Memory B cell (primary cell): ENCODE data around the gene PDCD2L.
"Not testable (repeated sequence)": the region's sequence is repeated elsewhere in the genome, so short reads cannot be mapped to it uniquely, and the experiment has no call there.

Source experiments
- ATAC-seq: fragments of 150-1000 bp; cut with Tn5 transposase; 2 replicates; pipeline ENCODE4 v1.10.0; 2021; ENCODE audit warnings: low read depth, mild to moderate bottlenecking, moderate library complexity
- DNase-seq, 2 donors: peaks; one replicate each; pipeline ENCODE4 v3.0.0; 2022; ENCODE audit warnings: low spot score in 2 of 2
- H3K27ac Mint-ChIP-seq: one replicate; pipeline ENCODE4 v1.8.0; 2022; ENCODE audit warnings: mild to moderate bottlenecking, moderate library complexity, mixed read lengths
- H3K27me3 Mint-ChIP-seq: one replicate; pipeline ENCODE4 v1.8.0; 2022; ENCODE audit warnings: mixed read lengths
- H3K36me3 Mint-ChIP-seq: one replicate; pipeline ENCODE4 v1.8.0; 2022; ENCODE audit warnings: mild to moderate bottlenecking, mixed read lengths
- H3K4me1 Mint-ChIP-seq: one replicate; pipeline ENCODE4 v1.8.0; 2022; ENCODE audit warnings: mixed read lengths
- H3K4me3 Mint-ChIP-seq: one replicate; pipeline ENCODE4 v1.8.0; 2022; ENCODE audit warnings: mild to moderate bottlenecking, moderate library complexity, mixed read lengths
- H3K9me3 Mint-ChIP-seq: one replicate; pipeline ENCODE4 v1.8.0; 2022; ENCODE audit warnings: mixed read lengths

PDCD2L gene

DNA sequence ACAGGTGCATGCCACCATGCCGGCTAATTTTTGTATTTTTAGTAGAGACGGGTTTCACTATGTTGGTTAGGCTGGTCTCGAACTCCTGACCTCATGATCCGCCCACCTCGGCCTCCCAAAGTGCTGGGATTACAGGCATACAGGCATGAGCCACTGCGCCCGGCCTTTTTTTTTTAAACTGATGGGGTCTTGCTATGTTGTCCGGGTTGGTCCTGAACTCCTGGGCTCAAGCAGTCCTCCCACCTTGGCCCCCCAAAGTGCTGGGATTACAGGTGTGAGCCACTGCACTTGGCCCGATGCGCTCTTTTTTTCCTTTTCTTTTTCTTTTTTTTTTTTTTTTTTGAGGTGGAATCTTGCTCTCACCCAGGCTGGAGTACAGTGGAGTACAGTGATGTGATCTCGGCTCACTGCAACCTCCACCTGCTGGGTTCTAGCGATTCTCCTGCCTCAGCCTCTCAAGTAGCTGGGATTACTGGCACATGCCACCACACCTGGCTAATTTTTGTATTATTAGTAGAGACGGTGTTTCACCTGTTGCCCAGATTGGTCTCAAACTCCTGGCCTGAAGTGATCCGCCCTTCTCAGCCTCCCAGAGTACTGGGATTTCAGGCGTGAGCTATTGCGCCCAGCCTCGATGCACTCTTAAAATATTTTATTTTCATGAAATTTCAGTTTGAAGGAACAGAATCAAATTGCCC is 51.7 kb downstream of the PDCD2L start:
- H3K27ac Mint-ChIP-seq, H3K27me3 Mint-ChIP-seq, DNase-seq, H3K9me3 Mint-ChIP-seq, H3K4me1 Mint-ChIP-seq, ATAC-seq, H3K4me3 Mint-ChIP-seq: not testable (repeated sequence)
- H3K36me3 Mint-ChIP-seq = peaks cover 42% of the 10 kb centered on the region

GRCh38 chr19:34457446-34457845 is 53.2 kb downstream of the PDCD2L start:
- Mint-ChIP-seq H3K9me3 (no peaks in the 10 kb centered on the region), H3K27ac (no peak overlapping the region), H3K27me3 (no peaks in the 10 kb centered on the region), H3K36me3 (peaks cover 52% of the 10 kb centered on the region), H3K4me3 (no peak overlapping the region), H3K4me1 (peaks cover 4% of the 10 kb centered on the region)
- DNase-seq = no peak
- ATAC-seq = no peak

GRCh38 chr19:34458677-34459076 is 54.5 kb downstream of the PDCD2L start:
- no peak for ATAC-seq
- Mint-ChIP-seq H3K4me3 (no peak overlapping the region), H3K27me3 (no peaks in the 10 kb centered on the region), H3K36me3 (peaks cover 51% of the 10 kb centered on the region), H3K9me3 (no peaks in the 10 kb centered on the region), H3K27ac (no peak overlapping the region), H3K4me1 (peaks cover 4% of the 10 kb centered on the region)
- no peak for DNase-seq

GRCh38 chr19:34459614-34460013 is 55.4 kb downstream of the PDCD2L start:
- no peak overlapping the region for H3K4me3 Mint-ChIP-seq
- H3K27me3 Mint-ChIP-seq = no peaks in the 10 kb centered on the region
- H3K27ac Mint-ChIP-seq = peak overlapping the region; percentile 32
- no peak for ATAC-seq
- H3K4me1 Mint-ChIP-seq = peaks cover 4% of the 10 kb centered on the region
- H3K36me3 Mint-ChIP-seq = peaks cover 50% of the 10 kb centered on the region
- no peak for DNase-seq
- no peaks in the 10 kb centered on the region for H3K9me3 Mint-ChIP-seq

GRCh38 chr19:34461375-34462100 is 57.3 kb downstream of the PDCD2L start:
- no peak for ATAC-seq
- Mint-ChIP-seq H3K4me3 (no peak overlapping the region), H3K4me1 (peaks cover 4% of the 10 kb centered on the region), H3K9me3 (no peaks in the 10 kb centered on the region), H3K36me3 (peaks cover 55% of the 10 kb centered on the region), H3K27ac (peak overlapping the region; percentile 28), H3K27me3 (no peaks in the 10 kb centered on the region)
- no peak for DNase-seq

DNA sequence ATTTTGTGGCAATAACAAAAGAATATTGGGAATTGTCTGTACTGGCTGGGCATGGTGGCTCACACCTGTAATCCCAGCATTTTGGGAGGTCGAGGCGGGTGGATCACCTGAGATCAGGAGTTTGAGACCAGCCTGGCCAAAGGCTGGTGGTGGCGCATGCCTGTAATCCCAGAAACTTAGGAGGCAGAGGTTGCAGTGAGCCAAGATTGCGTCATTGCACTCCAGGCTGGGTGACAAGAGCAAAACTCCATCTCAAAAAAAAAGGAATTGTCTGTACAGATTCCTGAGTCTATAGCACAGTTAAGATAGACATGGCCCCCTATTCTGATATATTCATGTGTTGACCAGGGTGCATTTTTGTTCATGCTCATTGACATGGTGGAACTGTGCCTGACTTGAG is 60.6 kb downstream of the PDCD2L start:
- peaks cover 50% of the 10 kb centered on the region for H3K36me3 Mint-ChIP-seq
- ATAC-seq, DNase-seq, H3K4me3 Mint-ChIP-seq, H3K27me3 Mint-ChIP-seq, H3K27ac Mint-ChIP-seq, H3K4me1 Mint-ChIP-seq, H3K9me3 Mint-ChIP-seq: not testable (repeated sequence)

DNA sequence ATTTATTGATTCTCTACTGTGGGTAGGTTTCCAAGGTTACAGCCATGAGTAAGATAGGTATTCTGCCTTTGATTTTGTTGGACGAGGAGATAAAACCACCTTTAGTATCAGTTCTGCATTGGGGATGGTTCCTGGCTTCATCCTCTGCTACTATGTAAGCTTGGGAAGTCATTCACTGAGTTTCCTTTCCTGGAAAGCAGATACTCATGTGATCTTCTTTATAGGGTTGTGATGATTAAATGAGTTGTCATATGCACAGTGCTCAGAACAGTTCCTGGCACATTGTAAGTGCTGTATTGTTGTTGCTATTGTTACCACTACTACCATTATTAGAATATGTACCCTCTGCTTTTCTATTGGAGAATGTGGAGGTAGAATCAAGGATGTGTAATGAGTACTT is 64.2 kb downstream of the PDCD2L start:
- Mint-ChIP-seq H3K4me1 (no peaks in the 10 kb centered on the region), H3K4me3 (no peak overlapping the region), H3K9me3 (no peaks in the 10 kb centered on the region), H3K36me3 (peaks cover 45% of the 10 kb centered on the region), H3K27me3 (no peaks in the 10 kb centered on the region), H3K27ac (peak overlapping the region; percentile 59)
- DNase-seq (no peak), ATAC-seq (no peak)

DNA sequence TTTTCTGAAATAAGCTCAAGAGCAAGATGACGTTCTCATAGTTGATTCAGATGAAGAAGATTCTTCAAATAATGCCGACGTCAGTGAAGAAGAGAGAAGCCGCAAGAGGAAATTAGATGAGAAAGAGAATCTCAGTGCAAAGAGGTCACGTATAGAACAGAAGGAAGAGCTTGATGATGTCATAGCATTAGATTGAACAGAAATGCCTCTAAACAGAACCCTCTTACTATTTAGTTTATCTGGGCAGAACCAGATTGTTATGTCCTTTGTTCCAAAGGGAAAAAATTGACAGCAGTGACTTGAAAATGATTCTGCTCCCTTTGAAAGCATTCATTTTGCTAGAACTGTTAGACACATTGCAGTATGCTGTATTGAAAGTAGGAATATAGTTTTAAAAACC is 64.8 kb downstream of the PDCD2L start:
- ATAC-seq, H3K9me3 Mint-ChIP-seq, DNase-seq, H3K27ac Mint-ChIP-seq, H3K27me3 Mint-ChIP-seq, H3K4me1 Mint-ChIP-seq, H3K4me3 Mint-ChIP-seq: not testable (repeated sequence)
- H3K36me3 Mint-ChIP-seq = peaks cover 43% of the 10 kb centered on the region

DNA sequence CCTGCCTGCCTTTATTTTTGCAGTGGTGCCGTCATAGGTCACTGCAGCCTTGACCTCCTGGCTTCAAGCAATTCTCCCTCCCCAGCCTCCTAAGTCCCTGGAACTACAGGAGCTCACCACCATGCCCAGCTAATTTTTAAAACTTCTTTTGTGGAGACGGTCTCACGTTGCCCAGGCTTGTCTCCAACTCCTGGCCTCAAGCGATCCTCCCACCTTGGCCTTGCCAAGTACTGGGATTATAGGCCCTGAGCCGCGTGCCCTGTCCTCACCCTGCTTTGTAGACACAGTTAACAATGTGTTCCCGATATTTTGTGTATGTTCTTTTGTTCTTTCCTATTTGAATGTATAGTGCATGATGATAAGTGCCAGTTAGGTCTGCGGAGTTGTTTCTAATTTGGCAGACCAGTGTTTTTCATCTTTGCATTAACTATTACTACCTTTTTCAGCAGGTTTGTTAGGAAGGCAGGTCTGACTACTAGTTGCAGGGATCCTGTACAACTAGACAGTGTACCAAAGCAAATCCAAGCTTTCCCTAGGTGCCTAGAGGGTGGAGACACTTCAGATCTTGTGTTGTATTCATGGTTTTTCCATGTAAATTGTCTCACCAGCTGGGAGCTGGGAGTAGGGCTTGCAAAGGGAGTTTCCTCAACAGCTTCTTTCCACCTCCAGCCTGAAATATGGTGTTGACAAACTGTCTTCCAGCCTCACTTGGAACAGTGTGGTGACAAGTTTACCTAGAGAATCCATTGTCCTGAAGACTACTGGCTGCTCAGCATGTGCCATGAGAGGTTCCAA is 67.9 kb downstream of the PDCD2L start:
- Mint-ChIP-seq H3K27ac (peak overlapping the region; percentile 39), H3K27me3 (no peaks in the 10 kb centered on the region), H3K9me3 (no peaks in the 10 kb centered on the region), H3K4me3 (no peak overlapping the region), H3K36me3 (peaks cover 30% of the 10 kb centered on the region), H3K4me1 (no peaks in the 10 kb centered on the region)
- ATAC-seq (no peak), DNase-seq (no peak)

DNA sequence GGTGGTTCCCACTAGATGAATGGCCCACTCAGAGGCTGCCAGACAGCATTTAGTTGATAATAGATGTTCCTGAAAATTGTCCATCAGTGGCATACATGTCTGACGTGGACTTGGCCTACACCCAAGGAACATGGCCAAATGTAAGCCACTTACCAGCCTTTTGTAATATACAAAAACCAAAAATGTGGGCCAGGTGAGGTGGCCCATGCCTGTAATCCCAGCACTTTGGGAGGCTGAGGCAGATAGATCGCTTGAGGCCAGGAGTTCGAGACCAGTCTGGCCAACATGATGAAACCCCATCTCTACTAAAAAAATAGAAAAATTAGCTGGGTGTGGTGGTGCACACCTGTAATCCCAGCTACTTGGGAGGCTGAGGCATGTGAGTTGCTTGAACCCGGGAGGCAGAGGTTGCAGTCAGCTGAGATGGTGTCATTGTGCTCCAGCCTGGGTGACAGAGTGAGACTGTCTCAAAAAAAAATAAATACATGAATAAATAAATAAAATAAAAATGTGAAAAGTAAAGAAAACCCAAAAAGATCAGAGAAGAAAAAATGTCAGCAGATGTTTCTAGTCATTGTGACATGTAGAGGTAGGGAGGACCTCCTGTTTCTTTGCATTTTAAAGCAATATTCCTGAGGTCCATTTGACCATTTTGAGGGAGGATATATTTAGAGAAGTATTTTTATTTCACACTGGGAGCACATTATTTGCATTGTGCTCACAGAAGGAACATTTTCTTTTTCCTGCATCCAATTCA is 70.2 kb downstream of the PDCD2L start:
- Mint-ChIP-seq H3K4me1 (no peaks in the 10 kb centered on the region), H3K36me3 (peaks cover 22% of the 10 kb centered on the region), H3K27ac (no peak overlapping the region), H3K9me3 (no peaks in the 10 kb centered on the region), H3K27me3 (no peaks in the 10 kb centered on the region), H3K4me3 (no peak overlapping the region)
- DNase-seq = no peak
- no peak for ATAC-seq

DNA sequence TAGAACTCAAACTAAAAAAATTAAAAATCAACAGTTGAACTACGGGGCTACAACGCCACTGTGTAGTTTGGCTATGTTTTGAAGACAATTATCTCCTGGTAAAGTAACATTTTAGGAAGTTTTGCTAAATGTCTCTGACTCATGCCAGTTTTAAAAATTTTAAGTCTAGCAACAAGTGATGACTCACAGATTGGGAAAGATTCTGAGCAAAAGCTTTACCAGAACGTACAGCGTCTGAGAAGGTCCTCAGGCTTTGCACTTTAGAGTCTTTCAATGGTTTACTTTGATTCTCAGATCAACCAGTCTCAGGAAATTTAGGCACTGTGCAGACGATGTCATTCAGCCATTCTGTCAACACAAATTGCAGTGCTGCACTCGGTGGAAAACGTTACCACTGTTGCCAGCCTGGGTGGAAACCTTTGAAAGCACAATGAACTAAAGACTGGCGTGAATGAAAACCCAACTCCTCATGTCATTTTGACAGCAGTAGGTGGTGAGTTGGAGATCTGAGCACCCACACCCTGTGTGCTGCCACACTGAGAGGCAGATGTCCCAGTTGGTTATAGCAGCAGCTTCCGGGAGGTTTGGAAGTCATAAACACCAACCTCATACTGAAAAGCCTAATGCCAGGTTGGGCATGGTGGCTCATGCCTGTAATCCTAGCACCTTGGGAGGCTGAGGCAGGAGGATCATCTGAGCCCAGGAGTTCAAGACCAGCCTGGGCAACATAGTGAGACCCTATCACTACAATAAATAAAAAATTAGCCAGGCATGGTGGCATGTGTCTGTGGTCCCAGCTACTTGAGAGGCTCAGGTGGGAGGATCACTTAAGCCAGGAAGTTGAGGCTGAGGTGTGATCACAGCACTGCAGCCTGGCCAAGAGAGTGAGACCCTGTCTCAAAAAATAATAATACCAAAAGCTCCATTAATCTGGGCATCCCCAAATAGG is 71.1 kb downstream of the PDCD2L start:
- H3K9me3 Mint-ChIP-seq = no peaks in the 10 kb centered on the region
- ATAC-seq (no peak), DNase-seq (no peak)
- H3K27ac Mint-ChIP-seq = no peak overlapping the region
- H3K27me3 Mint-ChIP-seq = peaks cover 3% of the 10 kb centered on the region
- no peak overlapping the region for H3K4me3 Mint-ChIP-seq
- H3K36me3 Mint-ChIP-seq = peaks cover 21% of the 10 kb centered on the region
- no peaks in the 10 kb centered on the region for H3K4me1 Mint-ChIP-seq
